PC-9 (cell line): ENCODE measurements around the gene SLC41A1.

Source experiments
- CTCF ChIP-seq: fragments of 200-600 bp; sonication (generic); conservative IDR thresholded peaks from 2 replicates; pipeline ENCODE4 v1.6.1; 2017; ENCODE audit warnings: mixed run types, antibody characterized with exemption, mild to moderate bottlenecking, moderate library complexity
- EZH2 ChIP-seq: fragments of 200-600 bp; sonication (generic); IDR thresholded peaks from 2 replicates; pipeline ENCODE4 v1.8.0; 2017; ENCODE audit warnings: antibody characterized with exemption, low read depth

- no peak for TF ChIP-seq EZH2
- no peak for TF ChIP-seq CTCF
These were observed 7.8 kb downstream of the SLC41A1 start for GRCh38 chr1:205805082-205805711.
